IgD-negative memory B cell (primary cell): ENCODE measurements around the gene UBR3. TPM values are rescaled to one million over a fixed set of nuclear protein-coding genes. Genes with fewer than 3 reads are reported as not detected.
A peak's percentile ranks its signal among the peaks of the same experiment; 100 is the strongest.

Experiments used
- H3K27ac Mint-ChIP-seq, 3 donors: one replicate each; pipeline ENCODE4 v1.8.0; 2020 to 2022; ENCODE audit warnings: mild to moderate bottlenecking in 3 of 3, mixed read lengths in 3 of 3, moderate library complexity in 1 of 3
- H3K27me3 Mint-ChIP-seq: one replicate; pipeline ENCODE4 v1.8.0; 2021; ENCODE audit warnings: mixed read lengths
- H3K36me3 Mint-ChIP-seq: one replicate; pipeline ENCODE4 v1.8.0; 2020; ENCODE audit warnings: mild to moderate bottlenecking, mixed read lengths
- H3K4me1 Mint-ChIP-seq, 3 donors: one replicate each; pipeline ENCODE4 v1.8.0; 2020 to 2022; ENCODE audit warnings: mixed read lengths in 3 of 3, mild to moderate bottlenecking in 1 of 3
- H3K4me3 Mint-ChIP-seq, 4 donors: one replicate each; pipeline ENCODE4 v1.8.0; 2020 to 2022; ENCODE audit warnings: mild to moderate bottlenecking in 4 of 4, mixed read lengths in 4 of 4, moderate library complexity in 3 of 4
- H3K9me3 Mint-ChIP-seq, 3 donors: one replicate each; pipeline ENCODE4 v1.8.0; 2020 to 2021; ENCODE audit warnings: mixed read lengths in 3 of 3, mild to moderate bottlenecking in 1 of 3
- polyA plus RNA-seq: library from polyadenylated mRNA; unstranded; fragments of 300-500 nt; fragmentation: Illumina TruSeq; gene quantifications from one replicate; pipeline ENCODE4 v1.2.3, GENCODE V29; 2021

Gene UBR3
- polyA plus RNA-seq, 1 donor from 2014 or later, result 5.4 TPM

DNA sequence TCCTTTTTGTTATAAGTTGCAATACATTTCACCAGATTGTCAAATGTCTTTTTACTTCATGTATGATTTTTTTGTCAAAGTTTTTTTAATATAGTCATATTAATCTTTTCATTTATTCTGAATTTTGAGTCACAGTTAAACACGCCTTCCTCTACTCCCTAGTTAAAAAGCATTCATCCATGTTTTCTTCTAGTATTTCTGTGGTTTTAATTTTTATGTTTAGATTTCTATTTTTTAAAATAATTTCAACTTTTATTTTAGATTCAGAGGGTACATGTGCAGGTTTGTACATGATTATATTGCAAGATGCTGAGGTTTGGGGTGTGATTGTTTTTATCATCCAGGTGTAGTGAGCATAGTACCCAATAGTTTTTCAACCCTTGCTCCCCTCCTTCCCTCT is 204.0 kb downstream of the UBR3 start:
- Mint-ChIP-seq H3K4me1 (no peaks in the 10 kb centered on the region), H3K36me3 (peaks cover 19% of the 10 kb centered on the region), H3K4me3 (no peak overlapping the region), H3K9me3 (no peaks in the 10 kb centered on the region), H3K27me3 (no peaks in the 10 kb centered on the region), H3K27ac (no peak overlapping the region)

DNA sequence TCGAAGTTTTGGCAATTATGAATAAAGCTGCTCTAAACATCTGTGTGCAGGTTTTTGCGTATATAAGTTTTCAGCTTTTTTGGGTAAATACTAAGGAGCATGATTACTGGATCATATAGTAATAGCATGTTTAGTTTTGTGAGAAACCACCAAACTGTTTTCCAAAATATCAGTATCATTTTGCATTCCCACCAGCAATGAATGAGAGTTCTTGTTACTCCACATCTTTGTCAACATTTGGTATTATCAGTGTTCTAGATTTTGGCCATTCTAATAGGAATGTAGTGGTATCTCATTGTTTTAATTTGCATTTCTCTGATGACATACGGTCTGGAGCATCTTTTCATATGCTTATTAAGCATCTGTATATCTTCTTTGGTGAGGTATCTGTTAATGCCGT is 207.3 kb downstream of the UBR3 start:
- no peaks in the 10 kb centered on the region for H3K4me1 Mint-ChIP-seq
- no peak overlapping the region for H3K27ac Mint-ChIP-seq
- H3K4me3 Mint-ChIP-seq, result no peak overlapping the region
- no peaks in the 10 kb centered on the region for H3K9me3 Mint-ChIP-seq
- no peaks in the 10 kb centered on the region for H3K27me3 Mint-ChIP-seq
- peaks cover 16% of the 10 kb centered on the region for H3K36me3 Mint-ChIP-seq

DNA sequence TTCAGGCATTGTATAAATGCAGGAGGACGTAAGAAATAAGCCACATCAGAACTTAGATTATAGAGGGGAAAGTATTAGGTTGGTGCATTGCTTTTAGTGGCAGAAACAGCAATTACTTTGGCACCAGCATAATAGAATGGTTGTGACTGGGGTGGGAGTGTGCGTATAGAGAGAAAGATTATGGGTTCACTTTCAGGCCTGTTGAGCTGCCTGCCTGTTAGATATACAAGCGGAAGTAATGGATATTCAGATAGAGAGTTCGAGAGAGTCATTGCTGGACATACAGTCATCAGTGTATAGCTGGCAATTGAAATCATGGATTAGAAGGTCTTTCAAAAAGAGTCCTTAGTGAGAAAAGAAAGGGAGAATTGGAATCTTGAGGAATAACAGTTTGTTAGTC is 211.5 kb downstream of the UBR3 start:
- Mint-ChIP-seq H3K27ac (no peak overlapping the region), H3K4me1 (no peaks in the 10 kb centered on the region), H3K4me3 (no peak overlapping the region)

DNA sequence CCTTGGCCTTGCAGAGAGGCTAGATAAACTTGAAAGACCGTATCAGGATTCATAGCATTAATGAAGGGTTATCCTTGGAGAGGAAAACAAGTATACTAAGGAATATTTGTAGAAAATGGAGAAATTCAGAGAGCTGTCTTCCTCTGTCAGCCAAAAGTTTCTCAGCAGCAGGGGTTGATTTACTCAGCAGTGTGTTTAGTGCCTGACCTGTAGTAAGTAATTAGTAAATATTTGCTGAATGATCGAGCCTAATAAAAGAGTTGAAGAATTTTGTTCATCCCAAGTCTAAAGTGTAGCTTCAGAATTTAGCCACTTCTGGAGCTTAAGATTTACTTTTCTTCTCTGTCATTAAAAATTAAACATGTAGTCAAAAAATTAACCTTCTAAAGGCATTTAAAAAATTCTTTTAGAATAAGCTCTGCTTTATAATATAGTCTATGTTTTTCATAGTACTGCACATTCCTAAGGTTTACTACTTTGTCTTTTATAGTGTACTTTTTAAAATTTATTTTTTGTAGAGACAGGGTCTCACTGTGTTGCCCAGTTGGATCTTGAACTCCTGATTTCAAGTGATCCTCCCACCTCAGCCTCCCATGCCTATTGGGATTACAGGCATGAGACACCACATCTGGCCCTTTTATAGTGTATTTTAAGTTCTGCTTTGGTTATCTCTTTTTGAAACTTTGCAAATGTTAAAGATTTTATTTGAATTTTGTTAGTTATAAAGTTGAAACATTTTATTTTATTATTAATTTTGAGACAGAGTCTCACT is 212.3 kb downstream of the UBR3 start:
- no peaks in the 10 kb centered on the region for H3K27me3 Mint-ChIP-seq
- no peaks in the 10 kb centered on the region for H3K4me1 Mint-ChIP-seq
- no peak overlapping the region for H3K4me3 Mint-ChIP-seq
- H3K36me3 Mint-ChIP-seq, result peaks cover 11% of the 10 kb centered on the region
- H3K27ac Mint-ChIP-seq, result no peak overlapping the region
- H3K9me3 Mint-ChIP-seq, result peaks cover 0 to 4% (median 0%) of the 10 kb centered on the region in 3 donors

More for the DNA sequence above, 211.5 kb downstream of the UBR3 start:
- peaks cover 8% of the 10 kb centered on the region for H3K36me3 Mint-ChIP-seq
- H3K27me3 Mint-ChIP-seq, result no peaks in the 10 kb centered on the region
- no peaks in the 10 kb centered on the region for H3K9me3 Mint-ChIP-seq

DNA sequence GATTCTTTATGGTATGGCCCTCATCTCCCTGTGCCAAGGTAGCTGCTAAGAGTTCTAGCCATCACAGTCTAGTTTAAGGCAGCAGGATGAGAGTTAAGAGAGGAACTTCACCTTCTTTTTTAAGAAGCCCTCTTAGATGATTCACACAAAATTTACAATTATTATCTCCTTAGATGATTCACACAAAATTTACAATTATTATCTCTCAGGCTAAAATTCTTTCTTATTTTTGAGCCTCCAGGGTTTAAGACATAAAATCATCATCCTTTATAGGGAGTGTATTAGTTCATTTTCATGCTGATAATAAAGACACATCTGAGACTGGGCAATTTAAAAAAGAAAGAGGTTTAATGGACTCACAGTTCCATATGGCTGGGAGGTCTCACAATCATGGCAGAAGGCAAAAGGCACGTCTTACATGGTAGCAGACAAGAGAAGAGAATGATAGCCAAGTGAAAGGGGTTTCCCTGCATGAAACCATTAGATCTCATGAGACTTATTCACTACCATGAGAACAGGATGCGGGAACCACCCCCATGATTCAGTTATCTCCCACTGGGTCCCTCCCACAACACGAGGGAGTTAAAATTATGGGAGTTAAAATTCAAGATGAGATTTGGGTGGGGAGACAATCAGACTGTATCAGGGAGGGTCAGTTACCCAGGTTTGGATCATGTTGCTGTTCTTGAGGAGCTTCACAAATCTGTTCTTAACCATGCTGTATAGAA is 217.7 kb downstream of the UBR3 start:
- no peaks in the 10 kb centered on the region for H3K27me3 Mint-ChIP-seq
- H3K27ac Mint-ChIP-seq, result no peak overlapping the region
- H3K4me3 Mint-ChIP-seq, result no peak overlapping the region
- peaks cover 0 to 4% (median 2%) of the 10 kb centered on the region in 3 donors for H3K9me3 Mint-ChIP-seq
- peaks cover 16% of the 10 kb centered on the region for H3K36me3 Mint-ChIP-seq
- no peaks in the 10 kb centered on the region for H3K4me1 Mint-ChIP-seq

- Mint-ChIP-seq H3K27ac (no peak overlapping the region), H3K9me3 (peaks cover 0 to 4% (median 2%) of the 10 kb centered on the region in 3 donors), H3K4me3 (no peak overlapping the region), H3K4me1 (peaks cover 0 to 4% (median 2%) of the 10 kb centered on the region in 3 donors), H3K36me3 (peaks cover 23% of the 10 kb centered on the region), H3K27me3 (no peaks in the 10 kb centered on the region)
Measured at GRCh38 chr2:170047331-170048065, 220.2 kb downstream of the UBR3 start.

- peaks cover 0 to 2% (median 0%) of the 10 kb centered on the region in 3 donors for H3K9me3 Mint-ChIP-seq
- no peak overlapping the region for H3K27ac Mint-ChIP-seq
- peaks cover 0 to 4% (median 2%) of the 10 kb centered on the region in 3 donors for H3K4me1 Mint-ChIP-seq
- H3K4me3 Mint-ChIP-seq, result no peak overlapping the region
- H3K36me3 Mint-ChIP-seq, result peaks cover 18% of the 10 kb centered on the region
- no peaks in the 10 kb centered on the region for H3K27me3 Mint-ChIP-seq
Measured at GRCh38 chr2:170052151-170052550, 224.9 kb downstream of the UBR3 start.

DNA sequence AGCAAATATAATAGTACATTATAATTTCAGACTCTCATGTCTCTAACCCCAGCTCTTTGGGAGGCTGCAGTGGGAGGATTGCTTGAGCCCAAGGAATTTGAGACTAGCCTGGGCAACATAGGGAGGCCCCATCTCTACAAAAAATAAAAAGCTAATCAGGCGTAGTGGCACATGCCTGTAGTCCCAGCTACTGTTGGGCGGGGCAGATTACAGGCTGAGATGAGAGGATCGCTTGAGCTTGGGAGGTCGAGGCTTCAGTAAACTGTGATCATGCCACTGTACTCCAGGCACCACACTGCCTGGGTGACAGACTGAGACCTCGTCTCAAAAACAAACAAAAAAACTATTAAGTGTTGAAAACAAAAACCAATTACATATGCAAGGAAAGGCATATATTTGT is 227.7 kb downstream of the UBR3 start:
- Mint-ChIP-seq H3K36me3 (peaks cover 20% of the 10 kb centered on the region), H3K27ac (no peak overlapping the region), H3K4me1 (peaks cover 0 to 9% (median 4%) of the 10 kb centered on the region in 3 donors), H3K9me3 (no peaks in the 10 kb centered on the region), H3K27me3 (no peaks in the 10 kb centered on the region), H3K4me3 (no peak overlapping the region)

- Mint-ChIP-seq H3K4me3 (no peak overlapping the region), H3K36me3 (peaks cover 21% of the 10 kb centered on the region), H3K27me3 (no peaks in the 10 kb centered on the region), H3K9me3 (no peaks in the 10 kb centered on the region), H3K4me1 (peaks cover 0 to 9% (median 3%) of the 10 kb centered on the region in 3 donors), H3K27ac (no peak overlapping the region)
Measured at GRCh38 chr2:170056900-170057299, 229.6 kb downstream of the UBR3 start.

GRCh38 chr2:170063456-170064235 is 236.4 kb downstream of the UBR3 start:
- H3K4me3 Mint-ChIP-seq, result no peak overlapping the region
- no peaks in the 10 kb centered on the region for H3K27me3 Mint-ChIP-seq
- peaks cover 18% of the 10 kb centered on the region for H3K36me3 Mint-ChIP-seq
- peaks cover 0 to 2% (median 0%) of the 10 kb centered on the region in 3 donors for H3K9me3 Mint-ChIP-seq
- no peaks in the 10 kb centered on the region for H3K4me1 Mint-ChIP-seq
- H3K27ac Mint-ChIP-seq, result no peak overlapping the region

DNA sequence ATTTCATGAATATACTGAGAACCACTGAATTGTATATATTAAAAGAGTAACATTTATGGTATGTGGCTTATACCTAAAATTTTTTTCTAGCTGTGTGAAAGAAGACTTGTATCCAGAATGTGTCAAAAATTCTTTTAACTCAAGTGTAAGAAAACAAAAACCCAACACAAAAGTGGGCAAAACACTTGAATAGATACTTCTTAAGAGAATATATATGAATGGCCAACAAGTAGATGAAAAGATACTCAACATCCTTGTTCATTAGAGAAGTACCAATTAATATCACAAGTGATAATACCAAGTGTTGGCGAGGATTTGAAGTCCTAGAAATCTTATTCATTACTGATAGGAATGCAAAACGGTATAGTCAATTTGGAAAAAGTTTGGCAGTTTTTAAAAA is 243.5 kb downstream of the UBR3 start:
- no peak overlapping the region for H3K4me3 Mint-ChIP-seq
- H3K36me3 Mint-ChIP-seq, result peaks cover 28% of the 10 kb centered on the region
- H3K9me3 Mint-ChIP-seq, result peaks cover 3 to 15% (median 4%) of the 10 kb centered on the region in 3 donors
- no peaks in the 10 kb centered on the region for H3K27me3 Mint-ChIP-seq
- no peaks in the 10 kb centered on the region for H3K4me1 Mint-ChIP-seq
- H3K27ac Mint-ChIP-seq, result no peak overlapping the region

GRCh38 chr2:170073288-170073687 is 246.0 kb downstream of the UBR3 start:
- Mint-ChIP-seq H3K4me1 (no peaks in the 10 kb centered on the region), H3K36me3 (peaks cover 34% of the 10 kb centered on the region), H3K4me3 (no peak overlapping the region), H3K27ac (no peak overlapping the region), H3K27me3 (no peaks in the 10 kb centered on the region), H3K9me3 (peaks cover 2 to 15% (median 3%) of the 10 kb centered on the region in 3 donors)

DNA sequence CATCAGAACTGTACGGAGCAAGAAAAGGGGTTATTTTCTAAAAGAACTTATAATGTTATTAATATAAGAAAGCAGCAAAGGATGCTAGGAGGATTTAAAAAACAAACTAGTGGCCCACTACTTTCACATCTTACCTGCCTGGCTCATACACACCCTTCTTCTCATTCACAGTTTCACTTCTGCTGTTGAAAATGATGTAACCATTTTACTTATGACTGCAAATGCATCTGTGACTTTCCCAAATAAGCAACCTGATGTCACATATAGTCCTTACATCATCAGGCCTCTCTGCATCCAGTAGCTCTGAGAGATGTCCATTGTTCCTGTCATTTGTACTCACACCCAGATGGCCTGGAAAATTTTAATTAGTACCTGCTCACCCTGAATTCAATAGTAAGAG is 248.9 kb downstream of the UBR3 start:
- Mint-ChIP-seq H3K27me3 (no peaks in the 10 kb centered on the region), H3K9me3 (peaks cover 0 to 6% (median 1%) of the 10 kb centered on the region in 3 donors), H3K27ac (no peak overlapping the region), H3K4me3 (no peak overlapping the region), H3K4me1 (no peaks in the 10 kb centered on the region), H3K36me3 (peaks cover 32% of the 10 kb centered on the region)

DNA sequence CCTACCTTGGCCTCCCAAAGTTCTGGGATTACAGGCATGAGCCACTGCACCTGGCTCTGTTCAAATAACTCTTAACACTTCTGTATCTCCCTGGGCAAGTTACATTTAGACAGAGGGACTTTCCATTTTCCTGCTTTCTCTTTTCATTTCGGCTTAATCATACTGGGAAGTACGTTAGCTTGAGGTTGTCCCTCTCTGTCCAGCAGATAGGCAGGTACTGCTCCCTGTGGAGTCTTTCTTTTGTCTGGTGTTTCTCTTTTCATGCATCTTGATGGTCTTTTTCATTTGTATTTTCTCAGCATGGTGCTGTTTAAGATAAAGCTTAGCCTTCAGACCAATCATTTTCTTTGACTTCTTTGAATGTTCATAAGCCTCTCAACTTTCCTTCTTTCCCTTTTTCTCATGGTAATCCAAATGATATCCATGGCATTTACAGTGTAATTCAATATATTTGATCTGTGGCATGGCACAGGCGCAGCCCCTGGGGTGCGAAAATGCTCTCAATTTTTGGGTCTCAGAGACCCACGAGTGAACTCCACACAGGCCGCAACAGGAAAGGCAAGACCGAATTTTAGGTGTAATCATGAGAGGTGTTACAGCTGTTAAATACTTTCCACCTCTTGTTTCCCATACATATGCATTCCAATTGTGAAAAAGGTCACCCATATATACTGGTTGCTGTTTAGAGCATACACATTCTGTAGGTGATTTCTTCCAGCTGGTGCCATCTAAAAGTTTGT is 250.7 kb downstream of the UBR3 start:
- peaks cover 30% of the 10 kb centered on the region for H3K36me3 Mint-ChIP-seq
- H3K27ac Mint-ChIP-seq, result peak overlapping the region in 1 of 3 donors; percentile 41
- H3K4me1 Mint-ChIP-seq, result no peaks in the 10 kb centered on the region
- no peaks in the 10 kb centered on the region for H3K27me3 Mint-ChIP-seq
- no peak overlapping the region for H3K4me3 Mint-ChIP-seq
- no peaks in the 10 kb centered on the region for H3K9me3 Mint-ChIP-seq
